PC-9 (cell line): ENCODE data around the gene PCED1B. TPM values are rescaled to one million over a fixed set of nuclear protein-coding genes. Genes with fewer than 3 reads are reported as not detected.
"Not testable (repeated sequence)": the region's sequence is repeated elsewhere in the genome, so short reads cannot be mapped to it uniquely, and the experiment has no call there.

Source experiments
- BruUV-seq: library from RNA; stranded (reverse); fragments of 400-500 nt; replicated peaks from 2 replicates; lab custom pipeline; 2021; lab: Mats Ljungman, UMichigan
- CTCF ChIA-PET: fragments of 300-600 bp; sonication (Branson Sonifier 250); formaldehyde crosslinking; loops from one replicate; lab custom pipeline; 2022; ENCODE audit warnings: antibody characterized with exemption; lab: Charles Lee
- POLR2A ChIA-PET: fragments of 300-600 bp; sonication (Branson Sonifier 250); formaldehyde crosslinking; loops from one replicate; lab custom pipeline; 2022; ENCODE audit warnings: antibody characterized with exemption; ENCODE audit not compliant: unreplicated experiment; lab: Charles Lee
- DNase-seq, 2 experiments: peaks; one replicate each; pipeline versions ENCODE4 v3.0.0 to v3.0.0-alpha.2; 2015 to 2022; ENCODE audit warnings: mixed read lengths in 1 of 2
- H2AFZ ChIP-seq: fragments of 200-600 bp; sonication (generic); 2 replicates; pipeline ENCODE4 v1.8.1; 2017; ENCODE audit warnings: antibody characterized with exemption
- H3F3A ChIP-seq: fragments of 200-600 bp; sonication (generic); 2 replicates; pipeline ENCODE4 v1.8.1; 2017; ENCODE audit warnings: antibody characterized with exemption, mild to moderate bottlenecking, low read depth; ENCODE audit not compliant: insufficient read depth
- H3K27ac ChIP-seq: fragments of 200-600 bp; sonication (generic); 2 replicates; pipeline ENCODE4 v1.6.1; 2016; ENCODE audit warnings: mixed run types
- H3K27me3 ChIP-seq: fragments of 200-600 bp; sonication (generic); 2 replicates; pipeline ENCODE4 v1.6.1; 2016; ENCODE audit warnings: low read depth, mixed run types; ENCODE audit not compliant: insufficient read depth
- H3K36me3 ChIP-seq: fragments of 200-600 bp; sonication (generic); 2 replicates; pipeline ENCODE4 v1.6.1; 2016; ENCODE audit warnings: low read depth, mixed run types
- H3K4me1 ChIP-seq: fragments of 200-600 bp; sonication (generic); replicated peaks from 2 replicates; pipeline ENCODE4 v1.6.1; 2016; ENCODE audit warnings: mixed run types; ENCODE audit not compliant: insufficient read depth
- H3K4me2 ChIP-seq: fragments of 200-600 bp; sonication (generic); 2 replicates; pipeline ENCODE4 v1.6.1; 2017; ENCODE audit warnings: mixed run types
- H3K4me3 ChIP-seq: fragments of 200-600 bp; sonication (generic); 2 replicates; pipeline ENCODE4 v1.6.1; 2016; ENCODE audit warnings: mixed run types
- H3K79me2 ChIP-seq: fragments of 200-600 bp; sonication (generic); 2 replicates; pipeline ENCODE4 v1.6.1; 2017; ENCODE audit warnings: low read depth, mixed run types
- H3K9me2 ChIP-seq: fragments of 200-600 bp; sonication (generic); 2 replicates; pipeline ENCODE4 v1.8.1; 2017; ENCODE audit warnings: mild to moderate bottlenecking; ENCODE audit not compliant: insufficient read depth
- H3K9me3 ChIP-seq: fragments of 200-600 bp; sonication (generic); 2 replicates; pipeline ENCODE4 v1.8.1; 2016; ENCODE audit warnings: low read depth; ENCODE audit not compliant: insufficient read depth
- H4K20me1 ChIP-seq: fragments of 200-600 bp; sonication (generic); 2 replicates; pipeline ENCODE4 v1.8.1; 2017; ENCODE audit not compliant: insufficient read depth
- EZH2 ChIP-seq: fragments of 200-600 bp; sonication (generic); IDR thresholded peaks from 2 replicates; pipeline ENCODE4 v1.8.0; 2017; ENCODE audit warnings: antibody characterized with exemption, low read depth
- intact Hi-C: fragments of 100-400 bp; cut with micrococcal nuclease; formaldehyde crosslinking; loops from one replicate; pipeline ENCODE4 v1.10.0; 2022; ENCODE audit not compliant: unreplicated experiment
- total RNA-seq: library from RNA; stranded (reverse); gene quantifications from 2 replicates; pipeline ENCODE4 v1.2.3, GENCODE V29; 2021
- TF ChIP-seq, protein P1 (sequence below): fragments of 200-600 bp; sonication (generic); conservative IDR thresholded peaks from 2 replicates; pipeline ENCODE4 v1.6.1; 2017; ENCODE audit warnings: mixed run types, antibody characterized with exemption, mild to moderate bottlenecking, moderate library complexity

The PCED1B gene
- total RNA-seq, 1 experiment from 2014 or later = 11.2 TPM

DNA sequence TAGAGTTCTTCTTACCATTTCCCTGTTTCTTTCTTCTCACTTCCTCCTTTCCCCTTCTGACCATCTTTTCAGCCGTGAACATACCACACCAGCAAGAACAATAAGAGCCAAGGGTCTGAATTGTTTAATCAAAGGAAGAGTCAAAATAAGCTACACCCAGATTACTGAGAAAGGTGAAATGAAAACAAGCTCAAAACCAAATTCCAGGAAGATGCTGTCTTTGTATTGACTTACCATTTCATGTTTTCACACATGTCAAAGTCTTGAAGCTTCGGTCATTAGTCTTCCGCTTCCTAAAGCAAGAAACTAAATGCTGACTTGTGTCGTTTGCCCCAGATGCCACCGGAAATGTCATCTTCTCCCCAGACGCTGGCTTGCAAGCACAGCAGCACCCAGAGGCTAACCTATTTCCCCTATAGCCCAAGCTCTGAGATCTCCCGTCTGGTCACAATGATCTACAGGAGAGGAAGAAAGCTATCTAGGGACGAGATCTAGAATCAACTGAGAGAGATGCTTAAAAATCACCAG is 136.8 kb downstream of the PCED1B start:
- CTCF ChIA-PET = no interaction called here

DNA sequence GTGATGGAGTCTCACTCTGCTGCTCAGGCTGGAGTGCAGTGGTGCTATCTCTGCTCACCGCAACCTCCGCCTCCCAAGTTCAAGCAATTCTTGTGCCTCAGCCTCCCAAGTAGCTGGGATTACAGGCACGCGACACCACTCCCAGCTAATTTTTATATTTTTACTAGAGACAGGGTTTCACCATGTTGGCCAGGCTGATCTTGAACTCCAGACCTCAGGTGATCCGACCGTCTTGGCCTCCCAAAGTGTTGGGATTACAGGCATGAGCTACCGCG is 138.1 kb downstream of the PCED1B start:
- H2AFZ ChIP-seq, CTCF ChIA-PET, DNase-seq, H4K20me1 ChIP-seq, BruUV-seq, H3K4me2 ChIP-seq, H3K79me2 ChIP-seq, POLR2A ChIA-PET, intact Hi-C loops, H3K36me3 ChIP-seq, H3K27me3 ChIP-seq, H3K9me3 ChIP-seq, H3K27ac ChIP-seq, H3K4me3 ChIP-seq, H3K9me2 ChIP-seq: not testable (repeated sequence)
- Histone ChIP-seq H3F3A (peaks cover 26% of the 10 kb centered on the region), H3K4me1 (peaks cover 48% of the 10 kb centered on the region)

More for the DNA sequence above, 136.8 kb downstream of the PCED1B start:
- 0 out of 2 replicates have a peak, but pooled peaks cover 2% of the 10 kb centered on the region for H3K9me3 ChIP-seq
- no peaks in the 10 kb centered on the region for H4K20me1 ChIP-seq
- intact Hi-C loops = no loop called here
- no peak overlapping the region for H3K27ac ChIP-seq
- H3F3A ChIP-seq = peaks cover 27% of the 10 kb centered on the region
- H3K79me2 ChIP-seq = no peaks in the 10 kb centered on the region
- BruUV-seq = no TSS peak
- H3K9me2 ChIP-seq = no peaks in the 10 kb centered on the region
- H3K36me3 ChIP-seq = no peaks in the 10 kb centered on the region
- no peak overlapping the region for H3K4me2 ChIP-seq
- no peak for TF ChIP-seq EZH2
- TF ChIP-seq, protein P1, sequence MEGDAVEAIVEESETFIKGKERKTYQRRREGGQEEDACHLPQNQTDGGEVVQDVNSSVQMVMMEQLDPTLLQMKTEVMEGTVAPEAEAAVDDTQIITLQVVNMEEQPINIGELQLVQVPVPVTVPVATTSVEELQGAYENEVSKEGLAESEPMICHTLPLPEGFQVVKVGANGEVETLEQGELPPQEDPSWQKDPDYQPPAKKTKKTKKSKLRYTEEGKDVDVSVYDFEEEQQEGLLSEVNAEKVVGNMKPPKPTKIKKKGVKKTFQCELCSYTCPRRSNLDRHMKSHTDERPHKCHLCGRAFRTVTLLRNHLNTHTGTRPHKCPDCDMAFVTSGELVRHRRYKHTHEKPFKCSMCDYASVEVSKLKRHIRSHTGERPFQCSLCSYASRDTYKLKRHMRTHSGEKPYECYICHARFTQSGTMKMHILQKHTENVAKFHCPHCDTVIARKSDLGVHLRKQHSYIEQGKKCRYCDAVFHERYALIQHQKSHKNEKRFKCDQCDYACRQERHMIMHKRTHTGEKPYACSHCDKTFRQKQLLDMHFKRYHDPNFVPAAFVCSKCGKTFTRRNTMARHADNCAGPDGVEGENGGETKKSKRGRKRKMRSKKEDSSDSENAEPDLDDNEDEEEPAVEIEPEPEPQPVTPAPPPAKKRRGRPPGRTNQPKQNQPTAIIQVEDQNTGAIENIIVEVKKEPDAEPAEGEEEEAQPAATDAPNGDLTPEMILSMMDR = no peak
- no peak overlapping the region for H3K4me3 ChIP-seq
- no peak for DNase-seq
- no peak overlapping the region for H2AFZ ChIP-seq
- POLR2A ChIA-PET = interaction anchor here (0.5 kb wide), 1 partner anchor 28 kb away, joined by 3 read pairs; no protein-coding TSS in a partner anchor
- no peaks in the 10 kb centered on the region for H3K27me3 ChIP-seq
- H3K4me1 ChIP-seq = peaks cover 47% of the 10 kb centered on the region

DNA sequence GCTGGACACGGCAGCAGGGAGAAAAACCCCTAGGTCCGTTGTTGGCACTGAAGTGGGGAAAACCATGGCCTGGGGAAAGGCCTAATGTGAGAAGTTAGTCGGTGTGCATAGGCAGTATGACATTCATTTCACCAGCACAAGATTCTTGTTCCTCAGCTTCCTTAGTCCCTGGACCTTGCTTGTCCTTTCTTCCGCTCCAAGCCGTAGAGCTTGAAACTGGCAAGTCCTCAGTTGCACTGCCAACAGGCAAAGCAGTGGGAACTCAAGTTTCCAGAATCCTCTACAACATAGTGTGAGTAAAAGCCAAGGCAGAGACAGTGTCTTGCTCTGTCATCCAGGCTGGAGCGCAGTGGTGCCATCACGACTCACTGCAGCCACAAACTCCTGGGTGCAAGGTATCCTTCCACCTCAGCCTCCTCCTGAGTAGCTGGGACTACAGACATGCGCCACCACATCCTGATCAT is 138.8 kb downstream of the PCED1B start:
- ChIA-PET POLR2A (interaction anchor here (0.6 kb wide), 1 partner anchor 706 kb away, joined by 4 read pairs; no protein-coding TSS in a partner anchor), CTCF (interaction anchor here (0.7 kb wide), 1 partner anchor 140 kb away, joined by 3 read pairs; no protein-coding TSS in a partner anchor)
- TF ChIP-seq, protein P1 = no peak
- TF ChIP-seq EZH2 = no peak
- Histone ChIP-seq H3K9me3 (peaks cover 6% of the 10 kb centered on the region; the same call in 1 of the 2 replicates), H4K20me1 (no peaks in the 10 kb centered on the region), H3K79me2 (no peaks in the 10 kb centered on the region), H3K36me3 (no peaks in the 10 kb centered on the region), H3K27ac (no peak overlapping the region), H3K4me1 (peaks cover 50% of the 10 kb centered on the region), H3K4me2 (no peak overlapping the region), H3K9me2 (no peaks in the 10 kb centered on the region), H2AFZ (no peak overlapping the region), H3K4me3 (no peak overlapping the region), H3F3A (peaks cover 25% of the 10 kb centered on the region), H3K27me3 (no peaks in the 10 kb centered on the region)
- intact Hi-C loops = no loop called here
- no TSS peak for BruUV-seq
- DNase-seq = no peak
